CD14-positive monocyte (primary cell): Measurements from ENCODE around the gene JAK1. TPM values are rescaled to one million over a fixed set of nuclear protein-coding genes. Genes with fewer than 3 reads are reported as not detected.

ENCODE experiments used
- DNase-seq, 3 donors: peaks; one replicate each; pipeline ENCODE4 v3.0.0-alpha.2; 2011 to 2022
- H2AFZ ChIP-seq: 2 replicates; pipeline ENCODE4 v1.6.0; 2012; ENCODE audit warnings: mild to moderate bottlenecking, low read depth, low read length, inconsistent platforms; ENCODE audit not compliant: insufficient read depth, poor library complexity, severe bottlenecking
- H3K27ac ChIP-seq, 2 donors: 1 replicate in 1 of 2; 2 replicates in 1 of 2; pipeline ENCODE4 v1.5.1; 2012 to 2013; ENCODE audit warnings: low read length in 2 of 2, control low read depth in 1 of 2, inconsistent platforms in 1 of 2, low read depth in 1 of 2, mild to moderate bottlenecking in 1 of 2
- H3K27me3 ChIP-seq, 2 donors: one replicate each; pipeline versions ENCODE4 v1.6.0 to v1.6.1; 2011 to 2013; ENCODE audit warnings: low read length in 2 of 2; ENCODE audit not compliant: control insufficient read depth in 2 of 2, insufficient read depth in 2 of 2
- H3K36me3 ChIP-seq, 2 donors: replicated peaks in 1 of 2; 1 replicate in 1 of 2; 2 replicates in 1 of 2; pipeline versions ENCODE4 v1.5.1 to v1.6.1; 2012 to 2013; ENCODE audit warnings: low read length in 2 of 2, control low read depth in 1 of 2, inconsistent platforms in 1 of 2, mild to moderate bottlenecking in 1 of 2; ENCODE audit not compliant: insufficient read depth in 2 of 2, control insufficient read depth in 1 of 2
- H3K4me1 ChIP-seq, 2 donors: 1 replicate in 1 of 2; 2 replicates in 1 of 2; pipeline versions ENCODE4 v1.5.1 to v1.6.1; 2012 to 2013; ENCODE audit warnings: low read length in 2 of 2, control low read depth in 1 of 2, inconsistent platforms in 1 of 2, mild to moderate bottlenecking in 1 of 2, moderate library complexity in 1 of 2; ENCODE audit not compliant: insufficient read depth in 2 of 2, control insufficient read depth in 1 of 2
- H3K4me2 ChIP-seq: replicated peaks from 2 replicates; pipeline ENCODE3; 2012; ENCODE audit warnings: low read length, moderate library complexity, mild to moderate bottlenecking; ENCODE audit not compliant: poor library complexity, severe bottlenecking; ENCODE audit errors: extremely low read depth
- H3K4me3 ChIP-seq, 3 experiments: fragments of 200-600 bp in 1 of 3; sonication (generic) in 1 of 3; replicated peaks in 1 of 3; 1 replicate in 2 of 3; 2 replicates in 1 of 3; pipeline ENCODE4 v1.5.1; 2011 to 2013; ENCODE audit warnings: low read length in 3 of 3, mild to moderate bottlenecking in 3 of 3, control low read depth in 2 of 3, low read depth in 2 of 3, inconsistent platforms in 1 of 3, moderate library complexity in 1 of 3
- H3K79me2 ChIP-seq: 2 replicates; pipeline ENCODE4 v1.6.0; 2012; ENCODE audit warnings: mild to moderate bottlenecking, control low read depth, inconsistent platforms, low read length, moderate library complexity; ENCODE audit not compliant: insufficient read depth
- H3K9ac ChIP-seq: 2 replicates; pipeline ENCODE4 v1.6.0; 2017; ENCODE audit warnings: low read length, mild to moderate bottlenecking; ENCODE audit not compliant: insufficient read depth, poor library complexity, severe bottlenecking
- H3K9me3 ChIP-seq, 2 donors: replicated peaks in 1 of 2; 1 replicate in 1 of 2; 2 replicates in 1 of 2; pipeline versions ENCODE4 v1.5.1 to v1.6.1; 2012 to 2013; ENCODE audit warnings: low read length in 2 of 2, control low read depth in 1 of 2; ENCODE audit not compliant: control insufficient read depth in 1 of 2, insufficient read depth in 1 of 2
- H4K20me1 ChIP-seq: 2 replicates; pipeline ENCODE4 v1.6.0; 2012; ENCODE audit warnings: mild to moderate bottlenecking, low read length, control low read depth, moderate library complexity; ENCODE audit not compliant: insufficient read depth
- H3K27ac Mint-ChIP-seq, 7 donors: one replicate each; pipeline ENCODE4 v1.8.0; 2020; ENCODE audit warnings: mild to moderate bottlenecking in 7 of 7, mixed read lengths in 7 of 7, moderate library complexity in 6 of 7, inconsistent platforms in 2 of 7
- H3K27me3 Mint-ChIP-seq, 3 donors: one replicate each; pipeline ENCODE4 v1.8.0; 2021 to 2022; ENCODE audit warnings: low read depth in 3 of 3, mild to moderate bottlenecking in 3 of 3, mixed read lengths in 3 of 3, moderate library complexity in 3 of 3, inconsistent platforms in 1 of 3
- H3K36me3 Mint-ChIP-seq, 2 donors: one replicate each; pipeline ENCODE4 v1.8.0; 2020; ENCODE audit warnings: mixed read lengths in 2 of 2, inconsistent platforms in 1 of 2, mild to moderate bottlenecking in 1 of 2
- H3K4me1 Mint-ChIP-seq: one replicate; pipeline ENCODE4 v1.8.0; 2020; ENCODE audit warnings: mild to moderate bottlenecking, mixed read lengths
- H3K4me3 Mint-ChIP-seq, 2 donors: one replicate each; pipeline ENCODE4 v1.8.0; 2020; ENCODE audit warnings: mild to moderate bottlenecking in 2 of 2, mixed read lengths in 2 of 2, moderate library complexity in 1 of 2
- H3K9me3 Mint-ChIP-seq, 7 donors: one replicate each; pipeline ENCODE4 v1.8.0; 2020 to 2022; ENCODE audit warnings: mixed read lengths in 7 of 7, mild to moderate bottlenecking in 6 of 7, moderate library complexity in 6 of 7, inconsistent platforms in 2 of 7
- CTCF ChIP-seq: fragments of 200-600 bp; IDR thresholded peaks from one replicate; pipeline ENCODE4 v1.8.0; 2022; ENCODE audit warnings: antibody characterized with exemption, mild to moderate bottlenecking
- WGBS: methylation state at CpG from one replicate; pipeline ENCODE4 v1.1.5; 2013; ENCODE audit warnings: missing lambda C conversion rate; ENCODE audit not compliant: insufficient coverage; 5-methylcytosine and 5-hydroxymethylcytosine counted together
- intact Hi-C, 2 donors: fragments of 100-400 bp; cut with micrococcal nuclease; formaldehyde crosslinking; loops; one replicate each; pipeline versions ENCODE4 v1.15.0 to v1.15.1; 2023
- polyA plus RNA-seq, 3 donors: library from polyadenylated mRNA; depleted of rRNA in 1 of 3; unstranded in 2 of 3; stranded (reverse) in 1 of 3; fragments of 300-500 nt in 2 of 3; fragments of >200 nt in 1 of 3; fragmentation: Illumina TruSeq in 2 of 3; gene quantifications; 1 replicate in 2 of 3; 2 replicates in 1 of 3; pipeline ENCODE4 v1.2.3, GENCODE V29; 2012 to 2021

The JAK1 gene
- polyA plus RNA-seq, 3 donors = 43.1 to 76.2 (median 72.6) TPM

GRCh38 chr1:64974288-64974825 lies 8.0 kb upstream of the JAK1 start:
- H3K4me3 Mint-ChIP-seq = no peak overlapping the region
- Histone ChIP-seq H3K4me2 (no peak overlapping the region), H4K20me1 (no peaks in the 10 kb centered on the region), H3K36me3 (no peaks in the 10 kb centered on the region), H3K9me3 (no peaks in the 10 kb centered on the region), H3K27ac (no peak overlapping the region), H3K27me3 (no peaks in the 10 kb centered on the region), H2AFZ (no peak overlapping the region), H3K4me3 (no peak overlapping the region), H3K79me2 (no peaks in the 10 kb centered on the region), H3K4me1 (peaks cover 0 to 4% of the 10 kb centered on the region in 2 donors), H3K9ac (no peak overlapping the region)
- no peaks in the 10 kb centered on the region for H3K9me3 Mint-ChIP-seq
- H3K27ac Mint-ChIP-seq = no peak overlapping the region
- no peak for DNase-seq
- TF ChIP-seq CTCF = no peak
- WGBS = 100% methylated on average over 2 of the region's 2 CpGs
- peaks cover 5% of the 10 kb centered on the region for H3K4me1 Mint-ChIP-seq
- intact Hi-C loops = no loop called here
- no peaks in the 10 kb centered on the region for H3K36me3 Mint-ChIP-seq
- peaks cover 0 to 2% (median 0%) of the 10 kb centered on the region in 3 donors for H3K27me3 Mint-ChIP-seq

DNA sequence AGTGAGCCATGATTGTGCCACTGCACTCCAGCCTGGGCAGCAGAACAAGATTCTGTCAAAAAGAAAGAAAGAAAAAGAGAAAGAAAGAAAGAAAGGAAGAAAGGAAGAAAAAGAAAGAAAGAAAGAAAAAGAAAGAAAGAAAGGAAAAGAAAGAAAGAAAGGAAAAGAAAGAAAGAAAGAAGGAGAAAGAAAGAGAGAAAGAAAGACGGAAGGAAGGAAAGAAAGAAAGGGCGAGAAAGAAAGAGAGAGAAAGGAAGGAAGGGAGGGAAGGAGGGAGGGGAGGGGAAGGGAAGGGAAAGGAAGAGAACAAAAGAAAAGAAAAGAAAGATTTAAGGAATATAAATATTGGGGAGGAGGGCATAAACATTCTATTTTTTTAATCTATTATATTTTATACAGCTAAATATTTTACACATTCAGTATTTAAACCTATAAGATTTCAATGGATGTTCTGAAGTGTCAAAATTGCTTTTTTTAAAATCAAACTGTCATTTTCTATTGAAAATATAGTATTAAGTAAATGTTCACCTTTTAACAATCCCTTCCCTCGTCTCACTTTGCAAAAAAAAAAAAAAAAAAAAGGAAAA lies 6.8 kb upstream of the JAK1 start:
- H3K27me3 ChIP-seq = no peaks in the 10 kb centered on the region
- TF ChIP-seq CTCF = no peak
- Mint-ChIP-seq H3K36me3 (no peaks in the 10 kb centered on the region), H3K4me3 (no peak overlapping the region), H3K27ac (no peak overlapping the region), H3K9me3 (no peaks in the 10 kb centered on the region), H3K4me1 (peaks cover 6% of the 10 kb centered on the region), H3K27me3 (peaks cover 0 to 5% (median 3%) of the 10 kb centered on the region in 3 donors)
- H3K4me3 ChIP-seq = no peak overlapping the region
- no peaks in the 10 kb centered on the region for H3K79me2 ChIP-seq
- no peaks in the 10 kb centered on the region for H3K9me3 ChIP-seq
- no peak overlapping the region for H3K4me2 ChIP-seq
- no peak overlapping the region for H3K9ac ChIP-seq
- no peak overlapping the region for H3K27ac ChIP-seq
- H3K36me3 ChIP-seq = no peaks in the 10 kb centered on the region
- no peak for DNase-seq
- no peak overlapping the region for H2AFZ ChIP-seq
- intact Hi-C loops = no loop called here
- peaks cover 0 to 4% of the 10 kb centered on the region in 2 donors for H3K4me1 ChIP-seq
- H4K20me1 ChIP-seq = no peaks in the 10 kb centered on the region
- 91% methylated on average over 2 of the region's 3 CpGs for WGBS
